Erythroblast (primary cell): ENCODE data around the gene RARA.

Experiments used
- GATA1 ChIP-seq: IDR thresholded peaks from 2 replicates; pipeline ENCODE4 v1.6.1; 2011; ENCODE audit warnings: low read depth, mild to moderate bottlenecking, control low read depth, low read length, moderate library complexity
- POLR2A ChIP-seq: IDR thresholded peaks from 2 replicates; pipeline ENCODE4 v1.6.1; 2011; ENCODE audit warnings: mild to moderate bottlenecking, low read length

GRCh38 chr17:40279402-40279801 lies 29.6 kb upstream of the RARA start:
- TF ChIP-seq POLR2A, result no peak
- TF ChIP-seq GATA1, result no peak
